NCI-H2107 treated with DMSO at 0.1 percent for 48 hours (cell line): ENCODE results near the gene PEG3.

Source experiments
- DNase-seq: peaks from one replicate; lab custom pipeline; 2025; ENCODE audit not compliant: unreplicated experiment; lab: John Stamatoyannopoulos, UW

PEG3 gene

GRCh38 chr19:56811480-56811879, 29.0 kb downstream of the PEG3 start:
- DNase-seq = no peak

GRCh38 chr19:56810260-56810659, 30.3 kb downstream of the PEG3 start:
- DNase-seq = no peak

DNA sequence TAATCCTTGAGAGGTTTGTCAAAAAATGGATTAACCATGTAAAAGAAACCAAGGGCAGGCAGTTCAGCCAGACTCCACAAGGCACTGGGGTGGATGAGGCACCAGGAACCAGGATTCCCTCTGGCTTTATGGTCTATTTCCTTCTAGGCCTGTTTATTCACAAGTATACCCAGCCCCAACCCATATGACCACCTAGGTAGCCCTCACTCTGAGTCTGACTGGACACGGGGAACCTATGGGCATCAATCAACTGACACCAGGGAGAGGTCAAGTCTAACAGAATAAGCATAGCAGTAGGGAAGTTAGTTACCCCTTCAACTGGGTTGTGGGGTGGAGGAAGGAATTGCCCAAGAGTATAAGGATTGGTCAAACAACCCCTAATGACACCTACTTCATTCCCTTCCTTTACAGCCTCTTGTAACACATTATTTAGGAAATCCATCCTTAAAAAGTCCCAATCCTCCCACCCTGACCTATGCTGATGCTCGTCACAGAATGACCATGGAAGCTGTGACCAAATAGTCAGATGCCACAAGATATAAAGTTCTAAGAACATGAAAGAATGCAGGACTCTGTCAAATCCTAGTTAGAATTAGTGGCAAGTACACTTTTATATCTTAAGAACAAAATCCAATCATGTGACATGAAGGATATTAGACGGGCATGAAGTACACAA, 31.7 kb downstream of the PEG3 start:
- DNase-seq = no peak

DNA sequence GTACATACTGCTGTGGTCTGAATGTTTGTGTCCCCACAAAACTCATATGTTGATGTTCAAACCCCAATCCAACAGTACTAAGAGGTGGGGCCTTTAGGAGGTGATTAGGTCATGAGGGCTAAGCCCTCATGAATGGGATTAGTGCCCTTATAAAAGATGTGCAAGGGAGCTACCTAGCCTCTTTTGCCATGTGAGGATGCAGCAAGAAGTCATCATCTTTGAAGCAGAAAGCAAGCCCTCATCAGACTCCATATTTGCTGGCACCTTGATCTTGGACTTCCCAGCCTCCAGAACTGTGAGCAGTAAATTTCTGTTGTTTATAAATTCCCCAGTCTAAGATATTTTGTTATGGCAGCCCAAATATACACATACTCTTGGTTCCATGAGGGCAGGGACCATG, 33.9 kb downstream of the PEG3 start:
- no peak for DNase-seq
